SK-MEL-5 (cell line): Measurements from ENCODE around the gene EXOC4. TPM values are rescaled to one million over a fixed set of nuclear protein-coding genes. Genes with fewer than 3 reads are reported as not detected.

Experiments used
- DNase-seq: peaks from one replicate; pipeline ENCODE4 v3.0.0-alpha.2; 2016; ENCODE audit warnings: low read depth, low spot score
- in situ Hi-C: cut with HindIII; loops from 2 replicates; pipeline ENCODE4 v1.10.0; 2016; ENCODE audit warnings: low sequenced_read_pairs, high pct_unique_total_duplicates, low pct_unique_long_range_greater_than_20kb
- total RNA-seq: library from RNA; depleted of rRNA; stranded (reverse); fragments of >200 nt; shearing (Covaris generic); gene quantifications from 2 replicates; pipeline ENCODE4 v1.2.3, GENCODE V29; 2014

Gene EXOC4
- total RNA-seq, 1 experiment from 2014 or later, result 70.3 TPM

- in situ Hi-C loops, result no loop called here
Observed at GRCh38 chr7:133741078-133741477, 488.2 kb downstream of the EXOC4 start.

GRCh38 chr7:133741703-133742102 lies 488.8 kb downstream of the EXOC4 start:
- DNase-seq, result no peak
- in situ Hi-C loops, result no loop called here

More at GRCh38 chr7:133741078-133741477, 488.2 kb downstream of the EXOC4 start:
- no peak for DNase-seq

- peak; percentile 71 for DNase-seq
- in situ Hi-C loops, result no loop called here
Observed at GRCh38 chr7:133742709-133743538, 490.0 kb downstream of the EXOC4 start.

DNA sequence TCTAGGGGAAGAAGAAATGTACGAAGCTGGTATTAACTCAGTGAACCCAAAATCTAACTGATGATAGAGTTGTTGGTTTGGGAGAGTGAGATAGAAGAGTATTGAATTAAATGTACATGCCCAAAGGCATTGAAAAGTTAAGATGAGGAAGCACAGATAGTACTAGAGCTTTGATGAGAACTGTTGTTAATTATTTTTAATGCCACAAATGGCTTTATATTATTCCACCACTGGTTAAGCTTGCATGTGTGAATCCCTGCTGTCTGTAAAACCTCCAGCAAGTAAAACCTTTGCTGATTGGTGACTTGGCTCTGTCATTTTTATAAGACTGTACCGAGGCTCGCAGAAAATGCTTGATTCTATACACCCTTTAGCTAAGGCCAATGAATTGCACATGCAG lies 491.6 kb downstream of the EXOC4 start:
- DNase-seq, result no peak
- in situ Hi-C loops, result no loop called here

- in situ Hi-C loops, result no loop called here
- DNase-seq, result no peak
Observed at GRCh38 chr7:133746305-133746704, 493.4 kb downstream of the EXOC4 start.

DNA sequence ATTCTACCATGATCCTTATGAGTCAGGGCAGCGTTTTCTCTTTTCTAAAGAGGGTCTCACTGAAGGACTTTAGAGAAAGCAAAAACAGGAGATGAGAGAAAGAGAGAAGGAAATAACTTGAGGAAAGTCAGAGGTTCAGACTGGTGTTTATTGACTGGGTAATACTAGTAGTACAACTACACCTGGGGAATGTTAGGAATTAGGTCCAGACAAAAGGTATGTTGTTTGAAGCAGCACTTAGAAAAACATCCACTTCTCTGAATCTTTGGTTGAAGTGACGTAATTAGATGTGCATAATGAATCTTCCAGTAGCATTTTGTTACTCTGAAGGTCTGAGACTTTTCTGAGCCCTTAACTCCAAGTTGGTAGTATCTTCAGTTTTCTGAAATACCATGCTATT lies 494.0 kb downstream of the EXOC4 start:
- in situ Hi-C loops, result no loop called here
- DNase-seq, result no peak

- DNase-seq, result no peak
- in situ Hi-C loops, result no loop called here
Observed at GRCh38 chr7:133748443-133749407, 495.8 kb downstream of the EXOC4 start.

- in situ Hi-C loops, result no loop called here
- no peak for DNase-seq
Observed at GRCh38 chr7:133750287-133750686, 497.4 kb downstream of the EXOC4 start.

GRCh38 chr7:133751079-133751478 lies 498.2 kb downstream of the EXOC4 start:
- no peak for DNase-seq
- in situ Hi-C loops, result no loop called here

DNA sequence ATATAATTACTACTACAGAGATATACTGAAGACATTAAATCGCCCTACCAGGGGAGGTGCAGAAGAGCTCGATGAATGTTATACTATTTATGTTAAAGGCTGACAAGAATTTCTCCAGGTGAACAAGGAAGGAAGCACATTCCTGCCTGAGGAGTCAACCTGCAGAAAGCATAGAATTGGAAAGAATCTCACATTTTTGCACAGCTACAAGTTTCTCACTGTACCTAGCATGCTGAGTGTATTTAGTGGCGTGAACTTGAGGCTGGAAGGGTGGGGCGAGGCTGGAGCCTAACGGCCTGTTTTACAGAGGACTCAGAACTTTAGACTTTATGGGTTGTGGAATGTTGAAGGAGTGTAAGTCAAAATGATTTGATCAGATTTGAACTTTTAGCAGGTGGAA lies 500.6 kb downstream of the EXOC4 start:
- no peak for DNase-seq
- in situ Hi-C loops, result no loop called here

GRCh38 chr7:133754708-133755107 lies 501.8 kb downstream of the EXOC4 start:
- in situ Hi-C loops, result no loop called here
- DNase-seq, result no peak

GRCh38 chr7:133755901-133756300 lies 503.0 kb downstream of the EXOC4 start:
- in situ Hi-C loops, result no loop called here
- DNase-seq, result no peak

GRCh38 chr7:133761443-133761842 lies 508.6 kb downstream of the EXOC4 start:
- in situ Hi-C loops, result no loop called here
- no peak for DNase-seq

DNA sequence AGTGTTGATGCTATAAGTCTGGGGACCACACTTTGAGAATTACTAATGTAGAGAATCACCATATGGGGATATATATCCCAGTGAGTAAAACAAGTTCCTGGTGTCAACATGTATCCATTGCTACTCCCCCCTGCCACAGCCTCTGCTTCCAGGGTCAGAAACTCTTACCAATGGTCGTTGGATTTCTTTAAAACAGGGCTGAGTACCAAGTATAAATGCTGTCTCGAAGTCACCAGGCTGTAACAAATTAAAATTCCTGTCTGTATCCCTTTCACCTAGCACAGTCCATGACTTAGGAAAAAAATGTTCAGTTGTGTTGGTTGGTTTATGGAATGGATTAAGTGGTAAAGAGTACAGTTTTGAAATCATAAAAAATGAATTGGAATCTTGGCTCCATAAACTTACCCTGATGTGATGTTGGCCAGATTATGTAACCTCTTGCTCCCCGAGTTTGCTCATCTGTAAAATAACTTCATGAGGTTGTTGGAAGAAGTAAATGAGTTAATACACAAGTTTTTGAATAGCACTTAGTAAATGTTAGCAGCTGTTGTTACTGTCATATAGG lies 510.3 kb downstream of the EXOC4 start:
- no peak for DNase-seq
- in situ Hi-C loops, result no loop called here

GRCh38 chr7:133769668-133770067 lies 516.8 kb downstream of the EXOC4 start:
- DNase-seq, result no peak
- in situ Hi-C loops, result no loop called here

- in situ Hi-C loops, result no loop called here
- DNase-seq, result no peak
Observed at GRCh38 chr7:133770863-133771492, 518.1 kb downstream of the EXOC4 start.

GRCh38 chr7:133771788-133772419 lies 519.0 kb downstream of the EXOC4 start:
- DNase-seq, result no peak
- in situ Hi-C loops, result no loop called here
